Panc1 (cell line): ENCODE measurements around the gene ARID5B. TPM values are rescaled to one million over a fixed set of nuclear protein-coding genes. Genes with fewer than 3 reads are reported as not detected.

ENCODE experiments used
- ATAC-seq: fragments of 200-7000 bp; cut with Tn5 transposase; 2 replicates; pipeline ENCODE4 v1.9.1; 2020; ENCODE audit warnings: mild to moderate bottlenecking, moderate library complexity
- BruUV-seq: library from RNA; stranded (reverse); fragments of 400-500 nt; replicated peaks from 2 replicates; lab custom pipeline; 2021; lab: Mats Ljungman, UMichigan
- CTCF ChIA-PET: fragments of 300-600 bp; sonication (Branson Sonifier 250); formaldehyde crosslinking; loops from one replicate; lab custom pipeline; 2022; ENCODE audit warnings: antibody characterized with exemption; lab: Charles Lee
- POLR2A ChIA-PET: fragments of 300-600 bp; sonication (Branson Sonifier 250); formaldehyde crosslinking; loops from one replicate; lab custom pipeline; 2022; ENCODE audit warnings: antibody characterized with exemption; lab: Charles Lee
- DNase-seq: peaks from one replicate; pipeline ENCODE4 v3.0.0-alpha.2; 2010; ENCODE audit warnings: low read depth, low spot score
- H3K27ac ChIP-seq: 2 replicates; pipeline ENCODE4 v1.5.1; 2011; ENCODE audit warnings: mild to moderate bottlenecking, low read length, inconsistent platforms
- H3K27me3 ChIP-seq: fragments of 200-500 bp; sonication (Bioruptor generic); 2 replicates; pipeline ENCODE4 v1.6.0; 2014; ENCODE audit warnings: low read length, inconsistent platforms; ENCODE audit not compliant: control insufficient read depth, insufficient read depth
- H3K36me3 ChIP-seq: fragments of 200-500 bp; sonication (Bioruptor generic); 2 replicates; pipeline ENCODE4 v1.5.1; 2014; ENCODE audit warnings: inconsistent platforms, mild to moderate bottlenecking, low read length, moderate library complexity; ENCODE audit not compliant: control insufficient read depth, insufficient read depth
- H3K4me1 ChIP-seq: 2 replicates; pipeline ENCODE4 v1.5.1; 2011; ENCODE audit warnings: inconsistent platforms, mild to moderate bottlenecking, low read length, moderate library complexity; ENCODE audit not compliant: control insufficient read depth, insufficient read depth
- H3K4me3 ChIP-seq, 2 experiments: 2 replicates each; pipeline ENCODE4 v1.5.1; 2011 to 2012; ENCODE audit warnings: low read depth in 2 of 2, low read length in 2 of 2, mild to moderate bottlenecking in 2 of 2, inconsistent platforms in 1 of 2, moderate library complexity in 1 of 2
- H3K9me3 ChIP-seq: fragments of 200-500 bp; sonication (Bioruptor generic); 2 replicates; pipeline ENCODE4 v1.5.1; 2014; ENCODE audit warnings: low read depth, mild to moderate bottlenecking, inconsistent platforms, low read length, moderate library complexity; ENCODE audit not compliant: control insufficient read depth, insufficient read depth
- CTCF ChIP-seq: fragments of 450-650 bp; IDR thresholded peaks from 2 replicates; pipeline ENCODE4 v1.5.1; 2017; ENCODE audit warnings: mild to moderate bottlenecking
- POLR2AphosphoS5 ChIP-seq: IDR thresholded peaks from 2 replicates; pipeline ENCODE4 v1.6.1; 2012; ENCODE audit warnings: mild to moderate bottlenecking, low read depth, low read length, moderate library complexity
- SIN3A ChIP-seq: IDR thresholded peaks from 2 replicates; pipeline ENCODE4 v1.6.1; 2012; ENCODE audit warnings: low read depth, mild to moderate bottlenecking, low read length, moderate library complexity, borderline replicate concordance; ENCODE audit not compliant: insufficient read depth
- TCF7L2 ChIP-seq: IDR thresholded peaks from 2 replicates; pipeline ENCODE4 v1.6.1; 2011; ENCODE audit warnings: mild to moderate bottlenecking, low read depth, low read length, inconsistent platforms
- in situ Hi-C: cut with HindIII; loops from 2 replicates; pipeline ENCODE4 v1.10.0; 2016; ENCODE audit warnings: low sequenced_read_pairs, low pct_unique_long_range_greater_than_20kb
- intact Hi-C: fragments of 100-400 bp; cut with micrococcal nuclease; formaldehyde crosslinking; loops from one replicate; pipeline ENCODE4 v1.10.0; 2022; ENCODE audit not compliant: unreplicated experiment
- total RNA-seq: library from RNA; stranded (reverse); gene quantifications from one replicate; pipeline ENCODE4 v1.2.1, GENCODE V29; 2021; ENCODE audit not compliant: unreplicated experiment
- TF ChIP-seq, protein P1 (sequence below), 2 experiments: IDR thresholded peaks; 2 replicates each; pipeline ENCODE4 v1.6.1; 2011 to 2012; ENCODE audit warnings: low read depth in 2 of 2, control low read depth in 1 of 2, low read length in 1 of 2, mild to moderate bottlenecking in 1 of 2, moderate library complexity in 1 of 2; ENCODE audit not compliant: insufficient read depth in 1 of 2

ARID5B gene
- total RNA-seq, 1 experiment from 2014 or later = 22.7 TPM

- no peak for TF ChIP-seq SIN3A
- TF ChIP-seq TCF7L2 = no peak
- no peak for TF ChIP-seq CTCF
- TF ChIP-seq, protein P1, sequence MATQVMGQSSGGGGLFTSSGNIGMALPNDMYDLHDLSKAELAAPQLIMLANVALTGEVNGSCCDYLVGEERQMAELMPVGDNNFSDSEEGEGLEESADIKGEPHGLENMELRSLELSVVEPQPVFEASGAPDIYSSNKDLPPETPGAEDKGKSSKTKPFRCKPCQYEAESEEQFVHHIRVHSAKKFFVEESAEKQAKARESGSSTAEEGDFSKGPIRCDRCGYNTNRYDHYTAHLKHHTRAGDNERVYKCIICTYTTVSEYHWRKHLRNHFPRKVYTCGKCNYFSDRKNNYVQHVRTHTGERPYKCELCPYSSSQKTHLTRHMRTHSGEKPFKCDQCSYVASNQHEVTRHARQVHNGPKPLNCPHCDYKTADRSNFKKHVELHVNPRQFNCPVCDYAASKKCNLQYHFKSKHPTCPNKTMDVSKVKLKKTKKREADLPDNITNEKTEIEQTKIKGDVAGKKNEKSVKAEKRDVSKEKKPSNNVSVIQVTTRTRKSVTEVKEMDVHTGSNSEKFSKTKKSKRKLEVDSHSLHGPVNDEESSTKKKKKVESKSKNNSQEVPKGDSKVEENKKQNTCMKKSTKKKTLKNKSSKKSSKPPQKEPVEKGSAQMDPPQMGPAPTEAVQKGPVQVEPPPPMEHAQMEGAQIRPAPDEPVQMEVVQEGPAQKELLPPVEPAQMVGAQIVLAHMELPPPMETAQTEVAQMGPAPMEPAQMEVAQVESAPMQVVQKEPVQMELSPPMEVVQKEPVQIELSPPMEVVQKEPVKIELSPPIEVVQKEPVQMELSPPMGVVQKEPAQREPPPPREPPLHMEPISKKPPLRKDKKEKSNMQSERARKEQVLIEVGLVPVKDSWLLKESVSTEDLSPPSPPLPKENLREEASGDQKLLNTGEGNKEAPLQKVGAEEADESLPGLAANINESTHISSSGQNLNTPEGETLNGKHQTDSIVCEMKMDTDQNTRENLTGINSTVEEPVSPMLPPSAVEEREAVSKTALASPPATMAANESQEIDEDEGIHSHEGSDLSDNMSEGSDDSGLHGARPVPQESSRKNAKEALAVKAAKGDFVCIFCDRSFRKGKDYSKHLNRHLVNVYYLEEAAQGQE (IDR thresholded peaks at IDR 0.05; ENCODE audit: insufficient read depth in 1 of 2, low read depth in 2 of 2, low read length in 1 of 2) = no peak
- TF ChIP-seq POLR2AphosphoS5 = no peak
- peak overlapping the region; percentile 67 for H3K27ac ChIP-seq
- H3K4me3 ChIP-seq = no peak overlapping the region
- H3K27me3 ChIP-seq = no peaks in the 10 kb centered on the region
- BruUV-seq = no TSS peak
- ATAC-seq (no peak), DNase-seq (no peak)
- POLR2A ChIA-PET = no interaction called here
- in situ Hi-C loops = no loop called here
- H3K4me1 ChIP-seq = peaks cover 35% of the 10 kb centered on the region
- H3K9me3 ChIP-seq = no peaks in the 10 kb centered on the region
- CTCF ChIA-PET = no interaction called here
- intact Hi-C loops = no loop called here
- no peaks in the 10 kb centered on the region for H3K36me3 ChIP-seq
Measured at GRCh38 chr10:61986788-61987492, 85.4 kb downstream of the ARID5B start.

DNA sequence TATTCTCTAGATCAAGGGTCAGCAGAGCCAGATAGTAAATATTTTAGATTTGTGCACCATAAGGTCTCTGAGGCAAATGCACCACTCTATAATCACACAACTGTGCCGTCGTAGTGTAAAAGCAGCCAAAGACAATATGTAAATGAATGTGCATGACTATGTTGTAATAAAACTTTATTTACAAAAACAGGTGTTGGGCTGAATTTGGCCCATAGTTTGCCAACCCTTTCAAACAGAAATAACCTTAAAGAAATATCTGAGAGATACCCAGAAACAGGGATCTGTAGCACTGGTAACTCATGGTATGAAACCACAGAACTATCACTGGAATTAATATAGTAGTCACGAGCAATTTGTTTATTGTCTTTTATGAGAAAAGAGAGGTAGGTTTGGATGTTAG lies 86.0 kb downstream of the ARID5B start:
- in situ Hi-C loops = no loop called here
- intact Hi-C loops = no loop called here
- ATAC-seq (no peak), DNase-seq (no peak)
- Histone ChIP-seq H3K9me3 (no peaks in the 10 kb centered on the region), H3K36me3 (no peaks in the 10 kb centered on the region), H3K4me1 (peaks cover 37% of the 10 kb centered on the region), H3K27ac (peak overlapping the region; percentile 67; the same call in 1 of the 2 replicates), H3K4me3 (no peak overlapping the region), H3K27me3 (no peaks in the 10 kb centered on the region)
- ChIA-PET CTCF (no interaction called here), POLR2A (no interaction called here)
- no TSS peak for BruUV-seq
- no peak for TF ChIP-seq POLR2AphosphoS5
- TF ChIP-seq SIN3A = no peak
- TF ChIP-seq, protein P1 (IDR thresholded peaks at IDR 0.05; ENCODE audit: insufficient read depth in 1 of 2, low read depth in 2 of 2, low read length in 1 of 2) = no peak
- no peak for TF ChIP-seq CTCF
- no peak for TF ChIP-seq TCF7L2
